Ovary (tissue), 3 donors: ENCODE data around the gene SERTM1.

Source experiments
- EP300 ChIP-seq: sonication (generic); formaldehyde crosslinking; IDR thresholded peaks from one replicate; pipeline ENCODE4 v1.6.1; 2017; ENCODE audit warnings: antibody characterized with exemption
- POLR2A ChIP-seq: fragments of 450-650 bp; IDR thresholded peaks from one replicate; pipeline ENCODE4 v1.6.1; 2017; ENCODE audit warnings: antibody characterized with exemption, mild to moderate bottlenecking, moderate library complexity
- TF ChIP-seq, protein P1 (sequence below), 3 donors: fragments of 450-650 bp in 2 of 3; fragments of 200-600 bp in 1 of 3; IDR thresholded peaks; one replicate each; pipeline versions ENCODE4 v1.5.1 to v1.8.0; 2016 to 2022; ENCODE audit warnings: antibody characterized with exemption in 3 of 3, mild to moderate bottlenecking in 1 of 3
- donor health status: DM: no; HTN: no; CAD: no.

DNA sequence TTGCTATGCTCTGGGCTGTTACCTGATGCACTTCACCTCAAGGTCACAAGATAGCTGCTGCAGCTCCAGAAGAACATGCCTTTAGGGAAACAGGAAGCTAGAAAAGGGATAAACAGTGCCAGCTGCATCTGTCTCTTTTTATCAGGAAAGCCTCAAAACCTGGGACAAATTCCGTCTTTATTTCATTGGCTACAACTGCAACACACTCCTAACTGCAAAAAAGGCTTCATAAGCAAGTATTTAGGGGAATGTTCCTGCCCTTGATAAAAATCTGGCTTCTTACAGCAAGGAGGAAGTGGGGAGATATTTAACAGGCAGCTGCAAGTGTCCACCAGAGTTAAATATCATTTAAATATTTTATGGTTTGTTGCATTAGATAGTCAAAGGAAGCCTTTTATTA, 34.2 kb upstream of the SERTM1 start:
- TF ChIP-seq POLR2A (no peak), EP300 (no peak)
- TF ChIP-seq, protein P1, sequence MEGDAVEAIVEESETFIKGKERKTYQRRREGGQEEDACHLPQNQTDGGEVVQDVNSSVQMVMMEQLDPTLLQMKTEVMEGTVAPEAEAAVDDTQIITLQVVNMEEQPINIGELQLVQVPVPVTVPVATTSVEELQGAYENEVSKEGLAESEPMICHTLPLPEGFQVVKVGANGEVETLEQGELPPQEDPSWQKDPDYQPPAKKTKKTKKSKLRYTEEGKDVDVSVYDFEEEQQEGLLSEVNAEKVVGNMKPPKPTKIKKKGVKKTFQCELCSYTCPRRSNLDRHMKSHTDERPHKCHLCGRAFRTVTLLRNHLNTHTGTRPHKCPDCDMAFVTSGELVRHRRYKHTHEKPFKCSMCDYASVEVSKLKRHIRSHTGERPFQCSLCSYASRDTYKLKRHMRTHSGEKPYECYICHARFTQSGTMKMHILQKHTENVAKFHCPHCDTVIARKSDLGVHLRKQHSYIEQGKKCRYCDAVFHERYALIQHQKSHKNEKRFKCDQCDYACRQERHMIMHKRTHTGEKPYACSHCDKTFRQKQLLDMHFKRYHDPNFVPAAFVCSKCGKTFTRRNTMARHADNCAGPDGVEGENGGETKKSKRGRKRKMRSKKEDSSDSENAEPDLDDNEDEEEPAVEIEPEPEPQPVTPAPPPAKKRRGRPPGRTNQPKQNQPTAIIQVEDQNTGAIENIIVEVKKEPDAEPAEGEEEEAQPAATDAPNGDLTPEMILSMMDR (IDR thresholded peaks at IDR 0.05): no peak
